WI38 (cell line): ENCODE measurements around the gene ATP2A3.

Experiments used
- H3K4me3 ChIP-seq: 2 replicates; pipeline ENCODE4 v1.5.1; 2011; ENCODE audit warnings: low read depth, mild to moderate bottlenecking, control low read depth, low read length
- CTCF ChIP-seq: IDR thresholded peaks from 2 replicates; pipeline ENCODE4 v1.5.1; 2012; ENCODE audit warnings: low read depth, mild to moderate bottlenecking, control low read depth, low read length

The ATP2A3 gene

GRCh38 chr17:3900646-3901045 is 63.6 kb downstream of the ATP2A3 start:
- no peak for TF ChIP-seq CTCF
- H3K4me3 ChIP-seq: no peak overlapping the region

- no peak overlapping the region for H3K4me3 ChIP-seq
- no peak for TF ChIP-seq CTCF
Observed at GRCh38 chr17:3897731-3898130, 66.5 kb downstream of the ATP2A3 start.

- no peak overlapping the region for H3K4me3 ChIP-seq
- no peak for TF ChIP-seq CTCF
Observed at GRCh38 chr17:3896968-3897235, 67.3 kb downstream of the ATP2A3 start.

- no peak overlapping the region for H3K4me3 ChIP-seq
- no peak for TF ChIP-seq CTCF
Observed at GRCh38 chr17:3896108-3896967, 67.9 kb downstream of the ATP2A3 start.

GRCh38 chr17:3895354-3895753 is 68.9 kb downstream of the ATP2A3 start:
- no peak overlapping the region for H3K4me3 ChIP-seq
- TF ChIP-seq CTCF: no peak

- H3K4me3 ChIP-seq: no peak overlapping the region
- no peak for TF ChIP-seq CTCF
Observed at GRCh38 chr17:3894911-3895343, 69.3 kb downstream of the ATP2A3 start.

GRCh38 chr17:3894188-3894587 is 70.0 kb downstream of the ATP2A3 start:
- H3K4me3 ChIP-seq: no peak overlapping the region
- no peak for TF ChIP-seq CTCF
